Esophagus squamous epithelium (tissue), 4 donors: ENCODE results near the gene SHISAL2B.
"Not testable (repeated sequence)": the region's sequence is repeated elsewhere in the genome, so short reads cannot be mapped to it uniquely, and the experiment has no call there.

ENCODE experiments used
- CTCF ChIP-seq, 6 experiments: fragments of 450-650 bp in 4 of 6; fragments of 200-600 bp in 2 of 6; sonication (generic) in 2 of 6; IDR thresholded peaks; one replicate each; pipeline ENCODE4 v1.5.1; 2016 to 2019; ENCODE audit warnings: antibody characterized with exemption in 6 of 6, mild to moderate bottlenecking in 4 of 6, moderate library complexity in 4 of 6
- POLR2A ChIP-seq, 4 donors: fragments of 450-650 bp; IDR thresholded peaks; one replicate each; pipeline ENCODE4 v1.6.1; 2017; ENCODE audit warnings: antibody characterized with exemption in 4 of 4, mild to moderate bottlenecking in 4 of 4, moderate library complexity in 3 of 4

- not testable (repeated sequence) for TF ChIP-seq CTCF, POLR2A (IDR thresholded peaks at IDR 0.05)
Measured at GRCh38 chr5:64663181-64663580, 27.1 kb upstream of the SHISAL2B start.
